Left ventricle myocardium superior (tissue), 1 donor: ENCODE data around the gene PHYHIPL. TPM values are rescaled to one million over a fixed set of nuclear protein-coding genes. Genes with fewer than 3 reads are reported as not detected.

Source experiments
- ATAC-seq: fragments of 200-7000 bp; cut with Tn5 transposase; one replicate; pipeline ENCODE4 v1.9.1; 2020; ENCODE audit warnings: mild to moderate bottlenecking, moderate library complexity
- DNase-seq: peaks from one replicate; pipeline ENCODE4 v3.0.0-alpha.2; 2020
- intact Hi-C: fragments of 100-400 bp; cut with micrococcal nuclease; formaldehyde crosslinking; loops from one replicate; pipeline ENCODE4 v1.11.0; 2022
- long read RNA-seq: library from polyadenylated mRNA; unstranded; transcript quantifications from one replicate; pipeline ENCODE4 v2.0.0, GENCODE V29; 2021
- total RNA-seq: library from RNA; stranded (reverse); fragmentation: NEBNext Ultra II Directional; extraction: Animal tissue kit (Norgen Biotek cat#: 25700); gene quantifications from one replicate; pipeline ENCODE4 v1.2.1, GENCODE V29; 2021
- donor health status: DM: no; HTN: yes; CAD: no; lungs with severe emphysema.

PHYHIPL gene
- not detected for total RNA-seq
- long read RNA-seq, result 0 reads

DNA sequence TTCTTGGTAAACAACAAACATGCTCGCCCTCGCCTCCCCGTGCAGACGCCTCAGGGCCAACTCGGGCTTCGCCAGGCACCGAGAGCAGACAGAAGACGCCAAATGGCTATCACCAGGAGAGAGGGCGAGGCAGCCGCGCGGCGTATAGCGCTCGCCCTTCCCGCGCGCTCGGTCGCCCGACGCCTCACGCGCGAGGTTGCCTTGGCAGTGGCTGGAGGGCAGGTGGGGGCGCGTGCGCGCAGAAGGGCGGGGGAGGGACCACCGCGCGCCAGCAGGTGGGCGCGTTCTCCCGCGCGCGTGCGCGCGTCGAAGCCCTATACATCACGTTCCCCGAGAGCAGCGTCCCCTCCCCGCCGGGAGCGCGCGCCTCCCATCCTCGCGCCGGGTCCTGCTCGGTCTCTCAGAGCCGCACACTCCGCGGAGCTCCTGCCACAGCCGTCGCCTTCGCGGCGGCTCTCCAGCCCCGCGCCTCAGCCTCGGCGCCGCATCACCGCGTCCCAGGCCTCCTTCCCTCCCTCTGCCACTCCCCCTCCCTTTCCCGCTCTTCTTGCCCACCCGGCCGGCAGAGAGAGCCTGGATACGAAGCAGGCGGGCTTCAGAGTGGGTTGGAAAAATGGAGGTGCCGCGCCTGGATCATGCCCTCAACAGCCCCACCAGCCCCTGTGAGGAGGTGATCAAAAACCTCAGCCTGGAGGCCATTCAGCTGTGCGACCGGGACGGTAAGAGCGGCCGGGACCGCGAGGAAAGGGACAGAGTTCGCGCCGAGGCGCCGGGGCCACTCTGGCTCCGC is at the start of gene PHYHIPL:
PHYHIPL (plus strand) TSS at position 403 of the 790 bp plus-strand sequence; CDS start at position 614, 211 bp downstream.
- ATAC-seq (peak; percentile 51), DNase-seq (peak; percentile 18)
- intact Hi-C loops, result no loop called here

DNA sequence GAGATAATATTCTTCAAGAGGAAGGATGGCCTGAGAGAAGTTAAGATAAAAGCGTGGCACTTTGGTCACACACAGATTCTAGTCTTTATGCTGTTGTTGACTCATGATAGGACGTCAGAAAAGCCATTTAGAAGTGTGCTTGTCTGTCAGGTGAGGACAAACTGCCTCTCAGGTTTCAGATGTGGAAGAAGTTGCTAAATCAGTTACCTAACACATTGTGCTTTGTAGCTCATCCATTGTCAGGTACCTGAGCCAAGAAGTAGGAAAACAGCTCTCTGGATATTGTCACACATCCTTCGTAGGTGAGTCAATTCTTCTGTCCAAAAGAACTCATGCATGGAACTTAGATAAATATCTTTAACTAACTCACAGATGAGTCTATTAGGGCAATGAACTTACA is 49.5 kb upstream of the PHYHIPL start:
- DNase-seq (no peak), ATAC-seq (no peak)
- intact Hi-C loops, result no loop called here

DNA sequence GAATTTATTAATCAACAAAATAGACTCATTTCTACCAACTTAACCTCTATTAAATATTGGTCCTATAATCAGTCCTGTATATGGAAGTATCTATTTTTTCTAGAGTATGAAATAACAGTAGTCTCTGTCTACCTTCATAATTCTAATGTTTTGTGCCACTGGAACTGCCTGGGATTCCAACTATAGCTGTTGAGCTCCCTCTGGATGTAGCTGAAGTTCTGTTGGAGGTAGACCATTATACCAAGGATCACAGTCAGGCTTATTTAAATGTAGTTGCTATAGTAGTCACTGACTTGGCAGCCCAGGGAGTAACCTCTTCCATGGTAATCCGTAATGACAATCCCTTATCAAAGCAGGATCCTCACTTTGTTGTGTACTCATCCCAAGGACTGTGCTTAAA is 48.5 kb upstream of the PHYHIPL start:
- intact Hi-C loops, result no loop called here
- no peak for DNase-seq
- ATAC-seq, result no peak

DNA sequence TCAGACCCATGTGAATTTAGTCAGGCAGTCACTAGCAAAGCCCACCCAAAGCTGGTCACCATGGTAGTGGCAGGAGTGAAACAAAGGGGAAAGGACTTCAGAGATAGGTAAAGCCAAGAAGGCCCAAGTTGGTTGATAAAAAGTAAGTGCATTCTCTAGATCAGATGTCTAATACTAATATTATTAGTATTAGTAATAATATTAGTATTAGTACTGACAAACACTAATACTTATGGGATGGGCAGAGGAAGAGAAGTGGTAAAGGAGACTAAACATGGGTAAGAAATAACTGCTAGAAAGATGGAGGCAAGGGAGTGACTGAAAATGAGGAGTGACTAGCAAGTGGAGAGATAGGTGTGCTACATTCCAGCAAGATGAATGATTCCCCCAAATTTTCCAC is 46.6 kb upstream of the PHYHIPL start:
- ATAC-seq, result no peak
- intact Hi-C loops, result no loop called here
- no peak for DNase-seq

DNA sequence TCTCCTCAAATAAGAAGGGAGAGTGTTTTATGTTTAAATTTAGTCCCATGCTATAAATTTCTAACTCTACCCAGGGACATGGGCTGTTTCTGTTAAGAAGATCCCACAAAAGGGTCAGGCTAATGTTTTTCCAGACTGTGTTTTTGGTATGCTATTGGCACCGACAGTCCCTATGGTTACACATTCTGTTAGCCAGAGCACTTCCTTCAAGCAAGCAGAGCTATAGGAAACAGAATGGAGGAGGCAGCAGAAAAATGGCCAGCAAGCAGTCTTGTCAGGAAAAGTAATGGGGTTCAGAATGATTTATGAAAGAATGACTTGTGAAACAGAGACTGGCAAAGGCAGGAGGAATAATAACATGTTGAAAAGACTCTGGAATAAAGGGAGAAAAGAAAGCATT is 44.8 kb upstream of the PHYHIPL start:
- no peak for DNase-seq
- intact Hi-C loops, result no loop called here
- no peak for ATAC-seq

DNA sequence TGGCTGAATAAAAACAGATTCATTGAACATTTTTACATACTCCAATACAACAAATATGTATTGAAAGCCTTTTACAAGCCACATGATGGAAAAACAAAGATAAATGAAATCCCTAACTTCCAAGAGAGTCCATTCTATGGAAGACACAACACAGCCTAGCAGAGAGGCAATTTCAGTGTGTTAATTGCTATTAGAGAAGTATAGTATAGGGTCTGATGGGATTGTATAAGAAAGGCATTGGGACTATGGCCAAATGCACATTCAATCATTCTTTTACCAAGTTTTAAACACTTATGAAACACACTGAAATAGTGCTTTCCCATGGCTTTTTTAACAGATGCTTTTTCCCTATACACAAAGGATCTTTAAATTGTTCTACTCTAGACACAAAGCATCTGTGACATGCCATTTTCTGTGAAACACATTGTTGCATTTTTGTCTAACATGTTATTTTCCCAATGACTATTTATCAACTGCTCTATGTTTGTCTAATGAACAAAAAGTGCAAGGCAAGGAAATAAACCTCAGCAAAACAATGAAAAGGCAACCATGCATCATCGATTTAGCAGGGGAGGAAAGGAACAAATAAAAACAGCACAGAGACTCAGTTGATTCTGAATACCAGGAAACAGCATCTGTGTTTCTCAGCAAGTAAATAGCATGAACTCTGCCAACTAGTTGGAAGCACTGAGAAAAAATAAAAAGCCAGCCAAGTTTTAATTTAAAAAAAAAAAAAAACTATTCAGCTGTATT is 42.4 kb upstream of the PHYHIPL start:
- ATAC-seq (no peak), DNase-seq (no peak)
- intact Hi-C loops, result no loop called here

DNA sequence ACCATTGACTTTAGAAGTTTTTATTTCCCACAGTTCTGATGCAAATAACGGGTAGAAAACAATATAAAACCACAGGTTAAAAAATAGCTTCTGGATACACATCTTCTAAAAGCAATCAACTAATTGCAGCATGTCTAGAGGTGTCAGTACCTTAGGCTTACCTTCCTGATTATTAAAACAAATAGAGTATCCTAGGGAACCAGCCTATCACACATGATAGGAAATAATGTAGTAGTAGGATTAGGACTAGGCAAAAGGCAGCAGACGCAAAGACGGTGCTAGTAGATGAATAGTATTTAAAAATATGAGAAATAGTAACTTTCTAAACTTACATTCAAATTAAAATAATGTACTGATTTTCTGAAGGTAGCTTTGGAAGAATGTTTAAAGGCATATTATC is 41.7 kb upstream of the PHYHIPL start:
- DNase-seq, result no peak
- no peak for ATAC-seq

DNA sequence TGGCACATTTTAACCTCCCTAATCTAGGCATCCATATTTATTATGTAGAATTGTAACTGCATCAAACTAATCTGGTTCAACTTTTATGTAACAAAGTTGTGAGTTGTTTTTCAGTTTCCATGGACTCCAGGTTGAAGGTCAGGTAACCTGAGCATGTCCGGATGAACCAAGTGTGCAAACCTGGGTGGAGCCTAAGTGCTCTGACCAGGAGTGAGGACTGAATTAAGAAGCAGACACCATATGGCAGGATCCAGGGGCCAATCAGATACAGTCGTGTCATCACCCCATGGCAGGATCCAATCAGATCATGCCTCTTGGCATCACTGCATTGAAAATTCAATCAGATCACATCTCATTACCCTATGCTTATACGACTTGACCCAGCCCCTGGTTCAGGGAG is 41.2 kb upstream of the PHYHIPL start:
- intact Hi-C loops, result no loop called here
- DNase-seq (no peak), ATAC-seq (no peak)

More for the DNA sequence above, 41.7 kb upstream of the PHYHIPL start:
- intact Hi-C loops, result no loop called here

DNA sequence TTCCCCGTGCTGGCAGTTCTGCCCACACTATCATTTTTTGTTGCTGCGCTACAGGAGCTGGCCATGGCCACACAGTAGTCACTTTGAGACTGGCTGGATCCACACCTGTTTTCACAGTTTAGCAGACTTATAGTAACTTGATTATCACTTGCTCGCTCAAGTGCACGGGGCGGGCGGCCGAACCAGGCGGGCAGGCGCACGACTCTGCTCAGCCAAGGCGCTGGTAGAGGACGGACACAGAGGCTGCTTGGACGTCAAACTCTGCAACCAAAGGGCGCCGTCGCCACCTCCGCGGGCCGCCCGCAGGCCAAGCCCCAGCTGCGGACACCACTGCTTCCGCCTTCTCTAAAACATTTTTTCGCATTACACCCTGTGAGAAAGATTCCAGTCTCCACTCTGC is 38.4 kb upstream of the PHYHIPL start:
- no peak for DNase-seq
- intact Hi-C loops, result no loop called here
- no peak for ATAC-seq

DNA sequence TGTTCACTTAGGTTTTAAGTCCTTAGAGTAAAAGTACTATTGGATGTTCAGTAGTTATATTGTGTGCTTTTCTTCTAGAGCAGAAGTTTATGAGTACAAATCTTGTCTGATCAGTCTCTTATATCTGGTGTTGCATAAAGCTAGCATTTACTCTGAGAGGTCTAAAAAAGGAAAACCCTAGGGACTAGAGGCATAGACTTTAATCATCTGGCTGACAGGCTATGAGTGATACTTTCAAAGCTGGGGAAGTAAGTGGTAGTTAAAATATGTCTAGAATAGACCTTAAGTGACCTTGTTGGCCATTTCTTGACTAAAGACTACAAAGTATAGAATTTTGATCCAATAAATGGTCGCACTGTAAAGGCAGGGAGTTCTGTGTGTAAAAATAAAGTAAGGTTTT is 32.9 kb upstream of the PHYHIPL start:
- intact Hi-C loops, result no loop called here
- no peak for ATAC-seq
- DNase-seq, result no peak

DNA sequence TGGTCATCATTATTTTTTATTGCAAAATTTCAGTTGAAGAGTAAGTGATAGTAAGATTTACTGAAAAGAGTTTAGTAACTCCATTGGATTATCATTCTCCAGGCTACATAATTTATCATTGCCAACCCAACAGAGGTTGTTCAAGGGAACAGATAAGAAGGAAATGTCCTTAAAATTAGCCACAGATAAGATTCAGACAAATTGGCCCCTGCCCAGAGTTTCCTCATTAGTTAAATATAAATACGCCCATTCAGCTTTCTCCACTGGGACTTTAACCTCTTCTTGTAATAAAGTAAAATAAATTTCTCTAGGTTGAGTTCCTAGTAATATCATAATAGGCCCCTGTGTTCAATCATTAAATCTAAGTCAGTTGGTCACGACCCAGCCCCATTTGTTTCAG is 27.7 kb upstream of the PHYHIPL start:
- DNase-seq (no peak), ATAC-seq (no peak)
- intact Hi-C loops, result no loop called here

DNA sequence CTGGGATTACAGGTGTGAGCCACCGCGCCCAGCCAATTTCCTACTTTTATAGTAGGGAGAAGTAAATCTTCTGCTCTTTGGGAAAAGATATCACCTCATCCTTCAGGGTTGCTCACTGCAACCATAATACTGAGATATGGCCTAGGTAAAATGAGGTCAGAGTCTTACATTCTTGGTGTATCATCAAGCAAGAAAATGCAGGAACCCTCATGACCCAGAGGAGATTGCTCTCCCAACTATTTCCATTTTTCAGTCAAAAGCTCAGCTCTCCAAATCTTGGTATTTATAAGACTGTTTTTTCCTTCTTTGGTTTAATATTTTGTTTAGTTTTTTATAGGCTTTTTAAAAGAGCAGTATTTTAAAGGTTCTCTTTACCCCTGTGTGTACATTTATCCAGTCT is 20.9 kb upstream of the PHYHIPL start:
- ATAC-seq (no peak), DNase-seq (no peak)
- intact Hi-C loops, result no loop called here

DNA sequence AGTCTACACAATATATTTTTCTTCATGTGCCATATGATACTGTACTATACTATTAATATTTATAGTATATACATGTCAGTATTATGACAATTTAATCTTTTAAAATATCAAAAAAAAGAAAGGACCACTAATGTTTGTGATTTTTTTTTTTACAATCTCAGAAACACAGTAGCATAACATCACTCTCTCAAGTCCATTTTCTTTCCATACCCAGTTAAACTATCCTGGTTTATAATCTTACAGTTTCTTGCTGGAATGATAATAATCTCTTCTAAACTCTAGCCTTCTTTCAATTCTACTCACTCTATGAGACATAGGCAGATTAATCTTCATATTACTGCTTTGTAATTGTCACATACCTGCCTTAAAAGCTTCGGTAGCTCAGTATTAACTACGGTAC is 8.9 kb upstream of the PHYHIPL start:
- DNase-seq, result no peak
- ATAC-seq, result no peak
- intact Hi-C loops, result no loop called here

DNA sequence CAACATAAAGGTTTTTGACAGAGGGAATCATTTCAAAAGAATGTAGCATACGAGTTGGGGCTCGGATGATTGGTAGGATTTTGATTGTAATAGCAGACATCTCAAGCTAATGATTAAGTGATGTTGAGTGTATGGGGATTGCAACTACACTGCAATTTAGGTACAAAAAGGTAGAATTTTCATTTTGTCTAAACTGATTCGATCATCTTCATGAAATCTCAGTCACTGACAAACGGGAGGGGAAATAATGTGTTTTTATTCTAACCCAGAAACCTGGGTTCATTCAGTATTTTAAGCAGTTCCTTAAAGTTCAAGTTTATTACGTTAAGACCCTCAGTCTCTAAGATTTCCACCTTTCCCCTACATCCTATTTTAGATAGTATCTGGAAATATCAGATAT is 3.9 kb upstream of the PHYHIPL start:
- intact Hi-C loops, result no loop called here
- no peak for ATAC-seq

DNA sequence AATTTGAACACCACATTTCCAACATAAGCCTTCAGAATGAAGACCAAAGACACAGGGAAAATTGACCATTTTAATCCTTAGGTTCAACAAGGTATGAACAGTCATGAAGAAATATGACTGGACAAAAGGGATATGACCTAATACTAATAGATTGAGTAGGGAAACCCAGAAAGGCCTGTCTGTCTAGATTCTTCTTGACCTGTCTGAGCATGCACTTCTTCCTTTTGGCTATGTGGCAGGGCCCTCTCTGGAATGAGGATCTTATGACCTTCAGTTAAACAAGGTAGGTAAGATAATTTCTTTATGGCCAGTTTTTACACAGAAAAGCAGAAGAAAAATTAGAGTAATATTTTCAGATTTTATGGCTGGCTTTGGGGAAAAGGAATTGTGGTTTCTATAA is 3.0 kb upstream of the PHYHIPL start:
- DNase-seq (no peak), ATAC-seq (no peak)
- intact Hi-C loops, result no loop called here

More for the DNA sequence above, 3.9 kb upstream of the PHYHIPL start:
- DNase-seq, result no peak

DNA sequence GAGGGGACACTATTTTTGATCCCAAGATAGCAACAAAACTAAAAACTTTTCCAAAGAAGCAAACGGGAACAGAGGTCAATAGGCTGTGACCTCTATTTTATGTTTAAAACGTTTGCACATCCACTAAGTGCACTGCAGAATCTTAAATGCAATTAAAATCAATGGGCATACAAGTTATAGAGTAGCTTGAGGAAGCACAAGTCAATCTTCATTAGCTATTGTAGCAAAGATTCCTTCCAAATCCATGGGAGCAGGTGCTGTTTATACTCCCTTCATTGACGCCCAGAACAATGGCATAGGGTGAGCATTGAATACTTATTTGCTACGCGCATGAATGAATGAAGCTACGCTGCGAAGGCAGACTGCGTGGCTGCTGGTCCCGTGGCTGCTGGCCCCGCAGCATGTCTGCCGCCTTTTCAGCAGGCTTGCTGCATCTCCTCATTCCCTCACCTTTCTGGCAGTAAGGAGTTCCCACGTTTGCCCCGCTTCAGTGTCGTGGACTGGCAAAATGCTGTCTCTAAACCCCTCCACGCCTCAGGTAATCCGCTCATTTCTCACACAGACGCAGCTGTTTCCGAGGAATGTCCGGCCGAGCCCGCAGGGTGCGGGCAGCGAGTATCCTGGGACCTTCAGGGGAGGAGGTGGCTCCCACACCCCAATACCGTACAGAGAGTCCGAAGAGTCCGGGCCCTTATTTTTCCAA is 754 bp upstream of the PHYHIPL start:
- ATAC-seq (no peak), DNase-seq (no peak)
- intact Hi-C loops, result no loop called here

DNA sequence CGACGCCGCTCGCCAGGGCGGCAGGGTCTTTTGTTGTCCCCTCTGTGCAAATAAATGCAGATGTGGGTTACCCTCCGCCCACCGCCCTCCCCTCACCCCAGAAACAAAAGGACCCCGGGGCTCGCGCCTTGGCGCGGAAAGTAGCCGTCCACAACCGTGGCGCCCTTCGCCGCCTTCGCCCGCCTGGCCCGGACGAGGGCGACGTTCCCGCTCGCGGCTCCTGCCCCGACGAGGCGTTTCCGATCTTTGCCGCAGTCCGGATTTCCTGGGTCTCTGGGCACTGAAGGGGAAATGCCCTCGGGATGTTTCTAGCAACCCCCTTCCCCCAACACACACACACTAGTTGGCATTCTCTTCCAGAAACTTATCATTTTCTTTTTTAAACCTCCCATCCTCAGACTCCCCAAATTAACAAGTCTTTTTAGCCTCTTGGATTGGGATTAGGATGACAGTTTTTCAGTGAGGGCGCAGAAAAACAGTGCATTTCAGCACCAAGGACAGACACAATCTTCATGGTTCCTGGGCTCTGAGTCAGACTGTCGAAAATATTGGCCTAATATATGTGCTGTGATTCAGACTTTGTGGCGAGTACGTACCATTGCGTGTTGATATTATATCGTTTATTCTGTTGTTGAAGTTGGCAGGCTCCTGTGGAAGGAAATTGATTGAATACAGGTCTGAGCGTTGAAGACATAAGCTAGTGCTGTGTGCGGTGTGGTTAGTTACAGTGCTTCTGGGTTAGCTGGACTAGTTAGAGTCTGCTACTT is 771 bp downstream of the PHYHIPL start:
- intact Hi-C loops, result no loop called here
- DNase-seq (peak; percentile 20), ATAC-seq (peak; percentile 44)

DNA sequence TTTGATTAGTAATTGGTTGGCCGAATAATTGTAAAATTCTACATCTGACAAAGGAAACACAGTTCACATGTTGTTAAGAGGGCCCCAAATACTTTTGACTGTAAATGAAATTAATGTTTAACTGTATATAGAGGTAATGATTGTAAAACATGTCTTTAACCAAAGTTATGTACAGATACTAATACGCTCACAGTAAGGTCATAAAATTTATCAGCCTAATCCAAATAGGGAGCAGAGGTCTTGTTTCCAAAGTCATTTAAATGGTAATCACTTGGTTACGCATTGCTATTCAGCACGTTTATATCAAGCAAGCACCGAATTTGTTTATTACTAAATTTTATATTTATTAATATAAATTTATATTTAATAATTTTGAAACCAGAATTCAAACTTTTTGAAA is 1.4 kb downstream of the PHYHIPL start:
- DNase-seq (no peak), ATAC-seq (no peak)
- intact Hi-C loops, result no loop called here

DNA sequence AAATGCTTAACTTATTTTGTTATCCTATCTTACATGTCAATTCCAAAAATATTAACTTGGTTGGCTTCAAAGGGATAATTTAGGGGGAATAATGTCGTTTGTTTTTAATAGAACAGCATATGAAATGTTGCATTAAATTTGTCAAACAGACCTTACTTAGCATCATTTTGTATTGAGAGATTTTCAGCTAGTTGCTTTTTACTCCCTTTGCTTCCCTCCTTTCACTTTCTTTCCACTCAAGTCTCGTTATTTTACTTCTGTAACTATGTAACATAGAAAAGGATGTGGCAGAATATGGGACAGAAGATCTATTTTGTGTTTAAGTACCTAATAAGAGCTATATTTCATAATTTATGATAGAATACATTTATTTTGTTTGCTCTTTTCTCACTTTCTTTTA is 2.6 kb downstream of the PHYHIPL start:
- intact Hi-C loops, result no loop called here
- DNase-seq (no peak), ATAC-seq (no peak)
